ENCODE results near the gene CREBL2.

The CREBL2 gene

GRCh38 chr12:12693111-12693671, 81.5 kb downstream of the CREBL2 start:
- no peaks in the 10 kb centered on the region for H3K4me1 ChIP-seq (ENCODE audit: insufficient read depth, low read length)
- H3K27me3 ChIP-seq (ENCODE audit: insufficient read depth, low read length) = no peaks in the 10 kb centered on the region
- no peak overlapping the region; the same call in 1 of the 2 replicates for H3K9ac ChIP-seq (ENCODE audit: low read depth, low read length)
- H3K4me3 ChIP-seq (ENCODE audit: low read length) = no peak overlapping the region
- H3K9me3 ChIP-seq (ENCODE audit: insufficient read depth, low read depth, low read length) = no peaks in the 10 kb centered on the region
- no peaks in the 10 kb centered on the region for H3K36me3 ChIP-seq (ENCODE audit: insufficient read depth, low read length)
- WGBS = 93% methylated on average over 3 of the region's 3 CpGs
- no peak overlapping the region for H3K27ac ChIP-seq (ENCODE audit: low read depth, low read length)
